ENCODE data around the gene CORO7.

DNA sequence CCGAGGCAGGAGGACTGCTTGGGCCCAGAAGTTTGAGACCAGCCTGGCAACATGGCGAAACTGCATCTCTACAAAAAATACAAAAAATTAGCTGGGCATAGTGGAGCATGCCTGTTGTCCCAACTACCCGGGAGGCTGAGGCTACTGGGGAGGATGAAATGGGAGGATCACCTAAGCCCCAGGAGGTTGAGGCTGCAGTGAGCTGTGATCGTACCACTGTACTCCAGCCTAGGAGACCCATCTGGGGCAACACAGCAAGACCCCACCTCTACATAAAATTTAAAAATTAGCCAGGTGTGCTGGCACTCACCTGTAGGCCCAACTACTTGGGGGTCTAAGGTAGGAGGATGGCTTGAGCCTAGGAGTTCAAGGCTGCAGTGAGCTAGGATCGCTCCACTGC is 67.1 kb downstream of the CORO7 start:
- TF ChIP-seq GATA2 (IDR thresholded peaks at IDR 0.05; ENCODE audit: low read depth, low read length) (no peak), GATA3 (IDR thresholded peaks at IDR 0.05; ENCODE audit: low read depth, low read length) (no peak)

Data from SH-SY5Y (cell line).